Measurements from ENCODE around the gene FZD4.
"Not testable (repeated sequence)": the region's sequence is repeated elsewhere in the genome, so short reads cannot be mapped to it uniquely, and the experiment has no call there.

Gene FZD4

GRCh38 chr11:86916330-86916729, 38.9 kb downstream of the FZD4 start:
- no peak for TF ChIP-seq CTCF (IDR thresholded peaks at IDR 0.05; ENCODE audit: insufficient read depth, missing control alignments)
- DNase-seq (ENCODE audit: insufficient read length, low spot score) = no peak
- no peak for FAIRE-seq

GRCh38 chr11:86915850-86916249, 39.3 kb downstream of the FZD4 start:
- not testable (repeated sequence) for DNase-seq (ENCODE audit: insufficient read length, low spot score); FAIRE-seq

- DNase-seq (ENCODE audit: insufficient read length, low spot score) (no peak), FAIRE-seq (no peak)
- TF ChIP-seq CTCF (IDR thresholded peaks at IDR 0.05; ENCODE audit: insufficient read depth, missing control alignments) = no peak
Observed at GRCh38 chr11:86914865-86915519, 40.2 kb downstream of the FZD4 start.

- DNase-seq (ENCODE audit: insufficient read length, low spot score) (no peak), FAIRE-seq (no peak)
- TF ChIP-seq CTCF (IDR thresholded peaks at IDR 0.05; ENCODE audit: insufficient read depth, missing control alignments) = no peak
Observed at GRCh38 chr11:86912238-86912637, 43.0 kb downstream of the FZD4 start.

GRCh38 chr11:86910592-86910991, 44.6 kb downstream of the FZD4 start:
- FAIRE-seq = no peak
- DNase-seq (ENCODE audit: insufficient read length, low spot score) = no peak
- no peak for TF ChIP-seq CTCF (IDR thresholded peaks at IDR 0.05; ENCODE audit: insufficient read depth, missing control alignments)

- TF ChIP-seq CTCF (IDR thresholded peaks at IDR 0.05; ENCODE audit: insufficient read depth, missing control alignments) = no peak
- DNase-seq (ENCODE audit: insufficient read length, low spot score) = no peak
- no peak for FAIRE-seq
Observed at GRCh38 chr11:86906198-86906597, 49.0 kb downstream of the FZD4 start.

- no peak for TF ChIP-seq CTCF (IDR thresholded peaks at IDR 0.05; ENCODE audit: insufficient read depth, missing control alignments)
- DNase-seq (ENCODE audit: insufficient read length, low spot score) = no peak
- no peak for FAIRE-seq
Observed at GRCh38 chr11:86905252-86905651, 49.9 kb downstream of the FZD4 start.

GRCh38 chr11:86904001-86904400, 51.2 kb downstream of the FZD4 start:
- FAIRE-seq (no peak), DNase-seq (ENCODE audit: insufficient read length, low spot score) (no peak)
- TF ChIP-seq CTCF (IDR thresholded peaks at IDR 0.05; ENCODE audit: insufficient read depth, missing control alignments) = no peak

Measured in D721Med (cell line).